Activated naive CD8-positive, alpha-beta T cell treated with anti-CD3 and anti-CD28 coated beads for 36 hours (primary cell): ENCODE results near the gene NBPF11. TPM values are rescaled to one million over a fixed set of nuclear protein-coding genes. Genes with fewer than 3 reads are reported as not detected.
"Not testable (repeated sequence)": the region's sequence is repeated elsewhere in the genome, so short reads cannot be mapped to it uniquely, and the experiment has no call there.

Experiments
- DNase-seq: peaks from one replicate; pipeline ENCODE4 v3.0.0; 2021
- H3K27ac Mint-ChIP-seq: one replicate; pipeline ENCODE4 v1.8.0; 2022; ENCODE audit warnings: mild to moderate bottlenecking, moderate library complexity, mixed read lengths
- H3K27me3 Mint-ChIP-seq: one replicate; pipeline ENCODE4 v1.8.0; 2022; ENCODE audit warnings: mild to moderate bottlenecking, mixed read lengths
- H3K36me3 Mint-ChIP-seq: one replicate; pipeline ENCODE4 v1.8.0; 2021; ENCODE audit warnings: mild to moderate bottlenecking, mixed read lengths
- H3K4me1 Mint-ChIP-seq: one replicate; pipeline ENCODE4 v1.8.0; 2021; ENCODE audit warnings: mixed read lengths
- H3K4me3 Mint-ChIP-seq: one replicate; pipeline ENCODE4 v1.8.0; 2022; ENCODE audit warnings: mild to moderate bottlenecking, moderate library complexity, mixed read lengths
- H3K9me3 Mint-ChIP-seq: one replicate; pipeline ENCODE4 v1.8.0; 2022; ENCODE audit warnings: mixed read lengths
- total RNA-seq, 2 experiments: library from RNA; stranded (reverse); gene quantifications; one replicate each; pipeline ENCODE4 v1.2.3, GENCODE V29; 2021

NBPF11 gene
- total RNA-seq, 2 experiments from 2014 or later = 5.0 to 5.5 TPM

GRCh38 chr1:148120395-148120794 lies 31.7 kb downstream of the NBPF11 start:
- not testable (repeated sequence) for H3K4me3 Mint-ChIP-seq, H3K36me3 Mint-ChIP-seq, H3K27ac Mint-ChIP-seq, DNase-seq, H3K27me3 Mint-ChIP-seq, H3K4me1 Mint-ChIP-seq, H3K9me3 Mint-ChIP-seq

DNA sequence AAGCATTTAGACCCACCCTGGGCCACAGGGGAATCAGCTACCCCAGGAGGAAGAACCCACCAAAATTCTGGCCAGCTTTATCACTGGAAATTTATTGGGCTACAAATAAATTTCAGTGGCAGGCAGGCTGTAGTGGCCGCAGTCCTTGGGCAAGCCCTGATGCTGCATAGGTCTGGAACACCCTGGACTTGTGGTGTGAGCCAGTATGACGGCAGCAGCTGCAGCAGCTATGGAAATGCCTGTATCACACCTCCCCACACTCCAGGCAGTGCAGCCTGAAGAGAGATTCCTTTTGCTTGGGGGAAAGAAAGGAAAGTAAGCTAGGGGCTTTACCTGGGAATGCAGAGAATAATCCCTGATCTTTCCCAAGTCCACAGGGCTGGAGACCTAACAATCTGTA lies 56.3 kb downstream of the NBPF11 start:
- not testable (repeated sequence) for H3K4me3 Mint-ChIP-seq, H3K36me3 Mint-ChIP-seq, H3K27me3 Mint-ChIP-seq, H3K9me3 Mint-ChIP-seq, H3K27ac Mint-ChIP-seq, DNase-seq, H3K4me1 Mint-ChIP-seq

DNA sequence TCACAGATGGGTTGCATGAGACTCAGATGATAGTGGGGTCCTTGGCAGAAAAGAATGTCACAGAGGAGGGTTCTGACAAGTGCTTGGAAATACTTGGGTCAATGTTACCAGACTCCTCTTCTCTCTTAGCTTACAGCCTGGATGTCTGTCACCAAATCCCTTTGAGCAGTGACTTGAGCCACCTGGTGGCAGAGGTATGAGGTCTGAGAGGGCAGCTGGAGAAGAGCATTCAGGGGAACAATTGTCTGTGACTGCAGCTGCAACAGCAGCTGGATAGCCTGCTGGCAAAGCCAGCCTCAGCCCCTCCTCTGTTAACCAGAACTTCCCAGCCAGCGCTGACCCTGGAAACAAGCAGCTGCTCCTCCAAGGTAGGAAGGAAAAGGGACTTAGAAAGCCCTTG lies 65.9 kb downstream of the NBPF11 start:
- DNase-seq, H3K27me3 Mint-ChIP-seq, H3K4me1 Mint-ChIP-seq, H3K4me3 Mint-ChIP-seq, H3K9me3 Mint-ChIP-seq, H3K27ac Mint-ChIP-seq, H3K36me3 Mint-ChIP-seq: not testable (repeated sequence)

GRCh38 chr1:148081205-148081604 lies 70.9 kb downstream of the NBPF11 start:
- not testable (repeated sequence) for H3K36me3 Mint-ChIP-seq, H3K4me3 Mint-ChIP-seq, H3K9me3 Mint-ChIP-seq, H3K27me3 Mint-ChIP-seq, H3K4me1 Mint-ChIP-seq, H3K27ac Mint-ChIP-seq, DNase-seq

- H3K4me3 Mint-ChIP-seq, H3K27me3 Mint-ChIP-seq, DNase-seq, H3K4me1 Mint-ChIP-seq, H3K27ac Mint-ChIP-seq, H3K9me3 Mint-ChIP-seq, H3K36me3 Mint-ChIP-seq: not testable (repeated sequence)
Measured at GRCh38 chr1:148078632-148079519, 73.2 kb downstream of the NBPF11 start.

GRCh38 chr1:148078090-148078489 lies 74.0 kb downstream of the NBPF11 start:
- H3K27me3 Mint-ChIP-seq, H3K4me1 Mint-ChIP-seq, H3K4me3 Mint-ChIP-seq: not testable (repeated sequence)

DNA sequence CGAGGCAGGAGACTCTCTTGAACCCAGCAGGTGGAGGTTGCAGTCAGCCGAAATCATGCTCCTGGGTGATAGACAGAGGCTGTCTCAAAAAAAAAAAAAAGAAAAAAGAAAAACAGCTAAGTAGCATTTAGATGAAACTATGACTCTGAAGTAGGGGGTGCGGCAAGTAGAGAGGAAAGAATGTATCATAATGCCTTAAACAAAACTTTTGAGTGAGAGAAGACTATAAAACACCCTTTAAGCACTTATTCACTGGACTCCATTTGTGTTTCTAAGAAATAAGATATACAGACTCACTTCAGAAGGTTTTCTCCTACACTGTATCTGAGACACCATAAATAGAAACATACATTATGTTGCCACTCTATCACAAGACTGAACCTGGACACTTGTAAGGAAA lies 74.6 kb downstream of the NBPF11 start:
- not testable (repeated sequence) for H3K9me3 Mint-ChIP-seq

More at GRCh38 chr1:148078090-148078489, 74.0 kb downstream of the NBPF11 start:
- not testable (repeated sequence) for H3K27ac Mint-ChIP-seq, DNase-seq, H3K9me3 Mint-ChIP-seq, H3K36me3 Mint-ChIP-seq

GRCh38 chr1:148073392-148073791 lies 78.7 kb downstream of the NBPF11 start:
- H3K27ac Mint-ChIP-seq, H3K4me1 Mint-ChIP-seq, H3K4me3 Mint-ChIP-seq, H3K27me3 Mint-ChIP-seq, H3K36me3 Mint-ChIP-seq, DNase-seq, H3K9me3 Mint-ChIP-seq: not testable (repeated sequence)

More for the DNA sequence above, 74.6 kb downstream of the NBPF11 start:
- not testable (repeated sequence) for H3K27ac Mint-ChIP-seq, H3K27me3 Mint-ChIP-seq, H3K4me3 Mint-ChIP-seq, H3K4me1 Mint-ChIP-seq, H3K36me3 Mint-ChIP-seq, DNase-seq

- not testable (repeated sequence) for H3K27me3 Mint-ChIP-seq, H3K4me3 Mint-ChIP-seq, H3K9me3 Mint-ChIP-seq, H3K36me3 Mint-ChIP-seq, DNase-seq, H3K4me1 Mint-ChIP-seq, H3K27ac Mint-ChIP-seq
Measured at GRCh38 chr1:148068606-148069005, 83.5 kb downstream of the NBPF11 start.

GRCh38 chr1:148068201-148068600 lies 83.9 kb downstream of the NBPF11 start:
- not testable (repeated sequence) for H3K27me3 Mint-ChIP-seq, DNase-seq, H3K4me3 Mint-ChIP-seq, H3K4me1 Mint-ChIP-seq, H3K36me3 Mint-ChIP-seq, H3K27ac Mint-ChIP-seq, H3K9me3 Mint-ChIP-seq

DNA sequence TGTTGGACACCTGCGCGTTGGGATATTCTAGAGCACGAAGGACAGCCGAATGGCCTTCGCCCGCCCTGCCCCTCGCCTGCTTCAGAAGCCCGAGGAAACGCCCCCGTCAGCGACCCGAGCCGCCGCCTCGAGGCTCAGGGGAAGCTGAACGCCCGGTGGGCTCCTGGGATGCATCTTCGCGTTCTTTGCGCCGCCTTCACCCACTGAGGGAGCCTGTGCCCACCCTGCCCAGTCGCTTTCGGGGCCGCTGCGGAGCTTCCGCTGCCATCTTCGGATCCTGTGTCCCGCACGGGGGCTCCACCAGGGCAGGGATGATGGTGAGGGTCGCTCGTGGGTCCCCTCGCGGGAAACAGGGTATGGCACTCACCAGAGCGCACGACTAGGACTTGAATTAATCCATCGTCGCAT lies 91.8 kb downstream of the NBPF11 start:
- H3K9me3 Mint-ChIP-seq, H3K36me3 Mint-ChIP-seq: not testable (repeated sequence)
- peak overlapping the region; percentile 58 for H3K4me3 Mint-ChIP-seq

GRCh38 chr1:148057384-148057783 lies 94.7 kb downstream of the NBPF11 start:
- H3K27ac Mint-ChIP-seq, H3K4me1 Mint-ChIP-seq, DNase-seq, H3K36me3 Mint-ChIP-seq, H3K9me3 Mint-ChIP-seq, H3K4me3 Mint-ChIP-seq: not testable (repeated sequence)
- H3K27me3 Mint-ChIP-seq = peaks cover 15% of the 10 kb centered on the region

More for the DNA sequence above, 91.8 kb downstream of the NBPF11 start:
- DNase-seq = peak; percentile 14
- not testable (repeated sequence) for H3K4me1 Mint-ChIP-seq, H3K27ac Mint-ChIP-seq
- peaks cover 15% of the 10 kb centered on the region for H3K27me3 Mint-ChIP-seq

Other genes starting within 250 kb of the NBPF11 start
- gene GJA8, start 249.5 kb downstream of the NBPF11 start, total RNA-seq = not detected
- gene GPR89B, start 223.9 kb downstream of the NBPF11 start, total RNA-seq = 10 to 100 TPM; 16.7 to 18.2 TPM